ENCODE results near the gene BPGM. TPM values are rescaled to one million over a fixed set of nuclear protein-coding genes. Genes with fewer than 3 reads are reported as not detected.

Gene BPGM
- total and polyA plus RNA-seq, 9 of the 15 experiments (the other 6 are each of a cell fraction or from before 2014, with no cell fraction given), result 14.1 to 46.1 (median 21.2) TPM

DNA sequence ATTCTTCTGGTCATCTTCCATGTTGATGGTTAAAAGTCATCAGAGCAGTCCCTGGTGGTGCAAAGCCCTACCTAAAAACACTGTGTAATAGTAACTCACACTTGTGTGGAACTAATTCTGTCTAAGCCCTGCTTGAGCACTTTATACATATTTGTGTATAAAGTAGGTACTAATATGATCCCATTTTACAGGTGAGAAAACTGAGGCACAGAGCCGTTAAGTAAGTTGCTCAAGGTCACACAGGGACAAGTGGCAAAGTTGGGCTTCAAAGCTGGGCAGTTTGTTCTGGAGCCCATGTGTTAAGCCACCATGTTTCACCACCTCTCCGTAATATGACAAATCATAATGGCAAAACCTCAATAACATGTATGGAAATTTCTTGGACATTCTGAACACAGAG, 48.1 kb downstream of the BPGM start:
- H3K27me3 ChIP-seq (ENCODE audit: control insufficient read depth in 2 of 2, insufficient read depth in 2 of 2, low read length in 2 of 2), result peaks cover 40 to 53% of the 10 kb centered on the region in 2 experiments
- no peak for ATAC-seq
- CTCF ChIA-PET (ENCODE audit: low intra/inter-chr PET ratio), result no interaction called here
- DNase-seq (ENCODE audit: extremely low read depth in 1 of 4, low spot score in 3 of 4), result no peak
- FAIRE-seq, result no peak
- H3K4me3 ChIP-seq, result no peak overlapping the region
- BruUV-seq (replicated peaks), result no TSS peak
- intact Hi-C loops (cut with micrococcal nuclease) (no loop called here), in situ Hi-C loops (cut with MboI) (no loop called here)
- H3K4me2 ChIP-seq (ENCODE audit: insufficient read depth, low read length), result no peak overlapping the region
- H3K36me3 ChIP-seq (ENCODE audit: control insufficient read depth, insufficient read depth, low read length), result no peaks in the 10 kb centered on the region
- no peaks in the 10 kb centered on the region for H3K79me2 ChIP-seq (ENCODE audit: control insufficient read depth, insufficient read depth, low read length)
- POLR2A ChIA-PET, result interaction anchor here (0.6 kb wide), 1 partner anchor 1140 kb away, joined by 3 read pairs; no protein-coding TSS in a partner anchor
- H3K4me1 ChIP-seq (replicated peaks in 1 of 2; ENCODE audit: control insufficient read depth in 2 of 2, insufficient read depth in 2 of 2, low read length in 2 of 2), result no peaks in the 10 kb centered on the region
- TF ChIP-seq ADNP (tag; IDR thresholded peaks at IDR 0.05), result peak; percentile 73
- TF ChIP-seq KLF6 (CRISPR knock-in tag; IDR thresholded peaks at IDR 0.05; ENCODE audit: borderline replicate concordance), result no peak
- TF ChIP-seq RCOR1 (IDR thresholded peaks at IDR 0.05; ENCODE audit: borderline replicate concordance in 1 of 2, low read depth in 2 of 2, low read length in 2 of 2), result 0 out of 4 replicates have a peak, but pooled peaks of 1 of the 2 experiments have one; percentile 35
- 0 out of 3 replicates have a peak, but pooled peaks of 1 of the 2 experiments have one; percentile 23 for TF ChIP-seq CBX3 (IDR thresholded peaks at IDR 0.05; ENCODE audit: borderline replicate concordance in 1 of 2, low read length in 2 of 2)
- peak; percentile 89 for TF ChIP-seq RBM25 (IDR thresholded peaks at IDR 0.05; ENCODE audit: low read depth, low read length, severe bottlenecking)
- TF ChIP-seq HDAC3 (IDR thresholded peaks at IDR 0.05; ENCODE audit: borderline replicate concordance, partially characterized antibody), result no peak
- no peak for TF ChIP-seq ZNF134 (CRISPR knock-in tag; conservative IDR thresholded peaks at IDR 0.05)
- TF ChIP-seq KDM1A (IDR thresholded peaks at IDR 0.05), result peak; percentile 47 to 73
- peak; percentile 67 for TF ChIP-seq BCOR (IDR thresholded peaks at IDR 0.05)
- H2AFZ ChIP-seq (ENCODE audit: low read depth, low read length), result no peak overlapping the region
- no peaks in the 10 kb centered on the region; the same call in 1 of the 2 replicates for H4K20me1 ChIP-seq (replicated peaks; ENCODE audit: control insufficient read depth, insufficient read depth, low read length)
- H3K27ac ChIP-seq (ENCODE audit: extremely low read depth, low read depth, low read length), result no peak overlapping the region
- H3K9me3 ChIP-seq (replicated peaks; ENCODE audit: control insufficient read depth, insufficient read depth, low read depth, low read length), result no peaks in the 10 kb centered on the region
- H3K9me1 ChIP-seq (ENCODE audit: control insufficient read depth, insufficient read depth, low read length), result no peaks in the 10 kb centered on the region
- 13% methylated on average over 2 of the region's 2 CpGs for WGBS (ENCODE audit: insufficient coverage, low coverage, missing lambda C conversion rate)
- no peak overlapping the region for H3K9ac ChIP-seq (ENCODE audit: insufficient read depth in 1 of 2, low read depth in 2 of 2, low read length in 2 of 2)

Measured in K562 (cell line).